SHP77 treated with DMSO at 0.1 percent for 48 hours (cell line): ENCODE data around the gene UBC.
"Not testable (repeated sequence)": the region's sequence is repeated elsewhere in the genome, so short reads cannot be mapped to it uniquely, and the experiment has no call there.

Experiments
- DNase-seq: peaks from one replicate; lab custom pipeline; 2025; lab: John Stamatoyannopoulos, UW

UBC gene

GRCh38 chr12:124915239-124916236 lies 1.1 kb upstream of the UBC start:
- no peak for DNase-seq

- DNase-seq, result no peak
These were observed 717 bp downstream of the UBC start for GRCh38 chr12:124913474-124914391.

- not testable (repeated sequence) for DNase-seq
These were observed 1.7 kb downstream of the UBC start for GRCh38 chr12:124912529-124913287.

- not testable (repeated sequence) for DNase-seq
These were observed 2.9 kb downstream of the UBC start for GRCh38 chr12:124911521-124911920.

- no peak for DNase-seq
These were observed 3.6 kb downstream of the UBC start for GRCh38 chr12:124910561-124911478.

GRCh38 chr12:124909831-124910560 lies 4.5 kb downstream of the UBC start:
- no peak for DNase-seq

GRCh38 chr12:124906606-124907261 lies 7.7 kb downstream of the UBC start:
- no peak for DNase-seq

- peak; percentile 41 for DNase-seq
These were observed 9.9 kb downstream of the UBC start for GRCh38 chr12:124904306-124905098.

GRCh38 chr12:124902916-124903315 lies 11.5 kb downstream of the UBC start:
- no peak for DNase-seq

- no peak for DNase-seq
These were observed 13.4 kb downstream of the UBC start for GRCh38 chr12:124901003-124901402.

- DNase-seq, result not testable (repeated sequence)
These were observed 14.1 kb downstream of the UBC start for GRCh38 chr12:124900345-124900795.

GRCh38 chr12:124898923-124899294 lies 15.5 kb downstream of the UBC start:
- DNase-seq, result no peak

- no peak for DNase-seq
These were observed 16.1 kb downstream of the UBC start for GRCh38 chr12:124898200-124898922.

- DNase-seq, result no peak
These were observed 18.0 kb downstream of the UBC start for GRCh38 chr12:124896461-124896860.

GRCh38 chr12:124893792-124894516 lies 20.5 kb downstream of the UBC start:
- DNase-seq, result no peak

- no peak for DNase-seq
These were observed 26.2 kb downstream of the UBC start for GRCh38 chr12:124888260-124888659.

- not testable (repeated sequence) for DNase-seq
These were observed 26.7 kb downstream of the UBC start for GRCh38 chr12:124887766-124888165.
